HepG2 (cell line): ENCODE data around the gene ATP13A1. TPM values are rescaled to one million over a fixed set of nuclear protein-coding genes. Genes with fewer than 3 reads are reported as not detected.
A peak's percentile ranks its signal among the peaks of the same experiment; 100 is the strongest.

Experiments used
- ATF2 ChIP-seq: sonication (generic); formaldehyde crosslinking; IDR thresholded peaks from 2 replicates; pipeline ENCODE4 v1.4.0; 2020; ENCODE audit warnings: missing genetic modification reagents
- ATF6 ChIP-seq: sonication (generic); formaldehyde crosslinking; conservative IDR thresholded peaks from 2 replicates; pipeline ENCODE4 v1.4.0; 2020; ENCODE audit warnings: missing genetic modification reagents
- BRF2 ChIP-seq: sonication (generic); formaldehyde crosslinking; IDR thresholded peaks from 2 replicates; pipeline ENCODE4 v1.8.1; 2022; ENCODE audit warnings: mild to moderate bottlenecking, missing genetic modification reagents
- FOXJ3 ChIP-seq: sonication (generic); formaldehyde crosslinking; IDR thresholded peaks from 2 replicates; pipeline ENCODE4 v1.4.0; 2020; ENCODE audit warnings: missing genetic modification reagents, mild to moderate bottlenecking, borderline replicate concordance
- GATA4 ChIP-seq: sonication (generic); IDR thresholded peaks from 2 replicates; pipeline ENCODE4 v1.6.1; 2016; ENCODE audit warnings: antibody characterized with exemption, low read depth, borderline replicate concordance
- GATAD1 ChIP-seq: IDR thresholded peaks from 2 replicates; pipeline ENCODE4 v1.6.1; 2016; ENCODE audit warnings: missing genetic modification reagents, missing compliant biosample characterization
- KDM4B ChIP-seq: sonication (generic); formaldehyde crosslinking; IDR thresholded peaks from 2 replicates; pipeline ENCODE4 v1.4.0; 2020; ENCODE audit warnings: missing genetic modification reagents
- NFKB2 ChIP-seq: sonication (generic); formaldehyde crosslinking; IDR thresholded peaks from 2 replicates; pipeline ENCODE4 v1.4.0; 2020; ENCODE audit warnings: missing genetic modification reagents, borderline replicate concordance
- PCBP2 ChIP-seq: fragments of 200-400 bp; formaldehyde crosslinking; optimal IDR thresholded peaks from 2 replicates; pipeline ENCODE3; 2018; ENCODE audit warnings: low read length, low read depth; ENCODE audit not compliant: poor library complexity, severe bottlenecking
- POGZ ChIP-seq: sonication (generic); formaldehyde crosslinking; IDR thresholded peaks from 2 replicates; pipeline ENCODE4 v1.4.0; 2020; ENCODE audit warnings: mild to moderate bottlenecking, missing genetic modification reagents
- RFX1 ChIP-seq: fragments of 450-650 bp; IDR thresholded peaks from 2 replicates; pipeline ENCODE4 v1.6.1; 2017
- SALL1 ChIP-seq: sonication (generic); formaldehyde crosslinking; IDR thresholded peaks from 2 replicates; pipeline ENCODE4 v1.8.0; 2022; ENCODE audit warnings: mild to moderate bottlenecking, missing genetic modification reagents
- SMAD3 ChIP-seq: sonication (generic); formaldehyde crosslinking; IDR thresholded peaks from 2 replicates; pipeline ENCODE4 v1.4.0; 2020; ENCODE audit warnings: missing genetic modification reagents
- SPEN ChIP-seq: sonication (generic); formaldehyde crosslinking; IDR thresholded peaks from 2 replicates; pipeline ENCODE4 v1.5.1; 2020; ENCODE audit warnings: low read depth, mild to moderate bottlenecking, missing genetic modification reagents
- TEAD3 ChIP-seq: optimal IDR thresholded peaks from 2 replicates; pipeline ENCODE3; 2016; ENCODE audit warnings: borderline replicate concordance
- YEATS2 ChIP-seq: sonication (generic); formaldehyde crosslinking; IDR thresholded peaks from 2 replicates; pipeline ENCODE4 v1.4.0; 2020; ENCODE audit warnings: missing genetic modification reagents, borderline replicate concordance
- YEATS4 ChIP-seq: sonication (generic); formaldehyde crosslinking; IDR thresholded peaks from 2 replicates; pipeline ENCODE4 v1.4.0; 2020; ENCODE audit warnings: missing genetic modification reagents, borderline replicate concordance
- ZNF329 ChIP-seq: sonication (generic); formaldehyde crosslinking; IDR thresholded peaks from 2 replicates; pipeline ENCODE4 v1.9.0; 2021; ENCODE audit warnings: low read depth, mild to moderate bottlenecking, missing genetic modification reagents
- ZNF34 ChIP-seq: sonication (generic); formaldehyde crosslinking; IDR thresholded peaks from 2 replicates; pipeline ENCODE4 v1.4.0; 2020; ENCODE audit warnings: mild to moderate bottlenecking, missing genetic modification reagents, borderline replicate concordance
- ZNF574 ChIP-seq: sonication (generic); formaldehyde crosslinking; IDR thresholded peaks from 2 replicates; pipeline ENCODE4 v1.4.0; 2020; ENCODE audit warnings: missing genetic modification reagents
- ZNF780A ChIP-seq: sonication (generic); formaldehyde crosslinking; IDR thresholded peaks from 2 replicates; pipeline ENCODE4 v1.8.0; 2022; ENCODE audit warnings: mild to moderate bottlenecking, missing genetic modification reagents, moderate library complexity
- ZSCAN21 ChIP-seq: sonication (generic); formaldehyde crosslinking; IDR thresholded peaks from 2 replicates; pipeline ENCODE4 v1.8.0; 2022; ENCODE audit warnings: mild to moderate bottlenecking, missing genetic modification reagents, moderate library complexity, borderline replicate concordance
- polyA plus RNA-seq, 8 experiments: library from polyadenylated mRNA; depleted of rRNA in 3 of 8; stranded (reverse) in 7 of 8; unstranded in 1 of 8; fragments of >200 nt; fragmentation: Illumina TruSeq in 4 of 8; extraction: Trizol in 4 of 8; gene quantifications; 2 replicates each; pipeline versions ENCODE4 v1.2.1 to v1.2.3, GENCODE V29; 2011 to 2016; ENCODE audit warnings: low read depth in 4 of 8, missing spikeins in 1 of 8, mixed read lengths in 1 of 8; ENCODE audit not compliant: insufficient read depth in 1 of 8
- total RNA-seq, 5 experiments: library from RNA; depleted of rRNA; stranded (reverse); fragments of >200 nt; fragmentation: Illumina TruSeq; extraction: Trizol; gene quantifications; 2 replicates each; pipeline ENCODE4 v1.2.3, GENCODE V29; 2016; ENCODE audit warnings: low read depth in 1 of 5

Gene ATP13A1
- total and polyA plus RNA-seq, 2 of the 13 experiments (the other 11 are each of a cell fraction or from before 2014, with no cell fraction given) = 23.2 to 41.7 TPM

GRCh38 chr19:19663256-19664120 is at the start of gene ATP13A1 (continued):
- TF ChIP-seq PCBP2 (no peak), ZNF34 (CRISPR knock-in tag) (peak; percentile 22; the same call in 1 of the 2 replicates), KDM4B (0 out of 2 replicates have a peak, but pooled peaks have one; percentile 21), YEATS4 (CRISPR knock-in tag) (peak; percentile 86; the same call in 1 of the 2 replicates), ZNF780A (CRISPR knock-in tag) (0 out of 2 replicates have a peak, but pooled peaks have one; percentile 46), ATF2 (CRISPR knock-in tag) (peak; percentile 21; the same call in 1 of the 2 replicates), POGZ (CRISPR knock-in tag) (peak; percentile 35; the same call in 1 of the 2 replicates), RFX1 (peak; percentile 78), NFKB2 (CRISPR knock-in tag) (no peak), GATA4 (peak; percentile 44; the same call in 1 of the 2 replicates), SPEN (CRISPR knock-in tag) (peak; percentile 37; the same call in 1 of the 2 replicates), TEAD3 (CRISPR knock-in tag) (peak; percentile 3), ZNF574 (CRISPR knock-in tag) (peak; percentile 95), ZNF329 (CRISPR knock-in tag) (0 out of 2 replicates have a peak, but pooled peaks have one; percentile 80), SMAD3 (peak; percentile 34; the same call in 1 of the 2 replicates), ATF6 (CRISPR knock-in tag) (no peak), SALL1 (peak; percentile 37; the same call in 1 of the 2 replicates), GATAD1 (CRISPR knock-in tag) (peak; percentile 88), FOXJ3 (CRISPR knock-in tag) (peak; percentile 70; the same call in 1 of the 2 replicates), ZSCAN21 (peak; percentile 77; the same call in 1 of the 2 replicates), BRF2 (CRISPR knock-in tag) (0 out of 2 replicates have a peak, but pooled peaks have one; percentile 61), YEATS2 (no peak)
